ENCODE measurements around the gene METRNL.
"Not testable (repeated sequence)": the region's sequence is repeated elsewhere in the genome, so short reads cannot be mapped to it uniquely, and the experiment has no call there.

The METRNL gene

DNA sequence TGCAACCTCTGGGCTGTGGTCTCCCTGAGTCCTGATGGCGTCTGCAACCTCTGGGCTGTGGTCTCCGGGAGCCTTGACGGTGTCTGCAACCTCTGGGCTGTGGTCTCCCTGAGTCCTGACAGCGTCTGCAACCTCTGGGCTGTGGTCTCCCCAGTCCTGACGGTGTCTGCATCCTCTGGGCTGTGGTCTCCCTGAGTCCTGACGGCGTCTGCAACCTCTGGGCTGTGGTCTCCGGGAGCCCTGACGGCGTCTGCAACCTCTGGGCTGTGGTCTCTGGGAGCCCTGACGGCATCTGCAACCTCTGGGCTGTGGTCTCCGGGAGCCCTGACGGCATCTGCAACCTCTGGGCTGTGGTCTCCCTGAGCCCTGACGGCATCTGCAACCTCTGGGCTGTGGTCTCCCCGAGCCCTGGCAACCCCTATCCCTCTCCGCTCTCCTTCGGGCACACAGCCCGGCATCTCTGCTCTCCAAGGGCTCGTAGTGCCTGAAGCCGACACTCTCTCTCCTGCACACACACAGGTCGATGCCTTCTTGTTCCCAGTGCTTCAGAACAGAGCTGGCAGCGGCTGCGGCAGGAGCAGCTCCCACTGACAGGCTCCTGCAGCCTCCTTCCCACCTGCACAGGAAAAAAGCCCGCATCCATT lies 45.6 kb downstream of the METRNL start:
- DNase-seq (ENCODE audit: low read depth): no peak

DNA sequence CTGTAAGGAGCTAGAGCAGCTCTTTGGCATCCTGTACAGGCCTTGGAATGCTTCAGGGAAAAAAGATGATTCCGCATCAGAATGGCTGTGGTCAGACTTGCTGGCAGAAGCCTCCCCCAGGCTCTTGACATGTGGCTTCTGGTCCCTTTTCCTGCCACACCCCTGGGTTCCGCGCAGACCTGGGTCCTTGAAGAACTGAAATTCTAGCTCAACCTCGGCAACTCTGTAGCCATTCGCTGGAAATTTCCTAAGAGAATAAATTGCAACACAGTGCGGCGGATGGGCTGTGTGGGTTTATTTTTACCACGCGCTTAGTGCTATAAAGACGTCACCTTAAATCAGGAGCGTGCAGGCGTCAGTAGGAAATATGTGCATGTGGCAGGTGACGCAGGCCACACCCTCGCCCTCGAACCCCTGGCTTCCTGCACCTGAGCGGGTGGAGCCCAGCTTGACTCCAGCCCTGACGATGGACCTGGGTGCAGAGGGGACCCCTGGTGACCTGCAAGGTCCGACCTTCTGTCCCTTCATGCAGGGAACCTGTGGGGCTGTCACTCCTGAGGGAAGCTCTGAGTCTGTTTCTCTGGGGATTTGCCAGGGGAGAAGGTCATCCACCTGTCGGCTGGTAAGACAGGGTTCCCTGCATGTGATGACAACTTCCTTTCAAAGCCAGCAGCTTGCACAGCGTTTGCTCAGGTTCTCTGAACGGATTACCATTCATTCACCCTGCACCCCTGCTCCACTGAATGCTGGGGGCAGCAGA lies 46.3 kb downstream of the METRNL start:
- DNase-seq (ENCODE audit: low read depth): no peak

DNA sequence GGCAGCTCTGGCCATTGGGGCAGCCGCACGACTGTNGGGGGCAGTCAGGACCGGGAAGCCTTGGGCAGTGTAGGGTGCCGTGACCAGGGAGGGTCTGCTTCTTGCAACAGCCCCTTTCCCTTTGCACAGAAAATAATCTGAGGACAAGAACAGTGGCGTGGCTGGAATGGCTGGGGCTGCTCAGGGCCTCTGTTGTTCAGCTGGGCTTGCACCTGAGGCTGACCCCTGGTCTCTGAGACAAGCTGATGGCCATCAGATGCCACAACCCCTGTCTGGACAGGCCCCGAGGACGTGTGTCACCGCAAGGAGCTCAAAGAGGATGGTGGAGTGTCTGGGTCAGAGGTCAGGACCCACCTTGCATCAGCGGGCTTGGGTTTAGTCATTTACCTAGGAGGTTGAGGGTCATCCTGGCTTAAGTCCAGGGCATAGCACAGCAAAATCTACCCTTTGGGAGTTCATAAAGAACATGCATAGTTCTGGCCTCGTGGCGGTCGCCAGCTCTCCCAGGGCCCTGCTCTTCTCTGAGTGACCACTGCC lies 46.9 kb downstream of the METRNL start:
- no peak for DNase-seq (ENCODE audit: low read depth)

DNA sequence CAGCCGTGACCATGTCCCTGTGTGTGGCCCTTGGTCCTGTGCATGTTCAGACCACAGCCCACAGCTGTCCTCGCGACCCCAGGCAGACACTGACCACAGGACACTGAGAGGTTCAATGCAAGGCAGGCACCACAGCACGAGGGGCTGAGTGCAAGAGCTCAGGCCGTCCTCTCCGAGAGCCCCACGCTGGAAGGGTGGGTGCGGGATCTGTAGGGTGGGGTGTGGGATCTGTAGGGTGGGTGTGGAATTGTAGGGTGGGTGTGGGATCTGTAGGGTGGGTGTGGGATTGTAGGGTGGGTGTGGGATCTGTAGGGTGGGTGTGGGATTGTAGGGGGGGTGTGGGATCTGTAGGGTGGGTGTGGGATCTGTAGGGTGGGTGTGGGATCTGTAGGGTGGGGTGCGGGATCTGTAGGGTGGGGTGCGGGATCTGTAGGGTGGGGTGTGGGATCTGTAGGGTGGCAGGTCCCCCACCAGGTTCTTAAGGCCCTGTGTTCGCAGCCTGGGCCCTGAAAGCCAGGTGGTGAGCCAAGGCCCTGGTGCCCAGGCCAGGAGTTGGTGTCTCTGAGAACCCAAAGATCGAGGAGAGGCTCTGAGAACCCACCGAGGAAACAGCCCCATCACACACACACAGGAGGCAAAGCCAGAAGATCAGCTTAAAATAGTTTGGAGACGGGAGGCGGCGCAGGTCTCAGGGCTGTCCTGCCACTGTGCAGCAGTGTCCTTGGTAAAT lies 48.2 kb downstream of the METRNL start:
- no peak for DNase-seq (ENCODE audit: low read depth)

DNA sequence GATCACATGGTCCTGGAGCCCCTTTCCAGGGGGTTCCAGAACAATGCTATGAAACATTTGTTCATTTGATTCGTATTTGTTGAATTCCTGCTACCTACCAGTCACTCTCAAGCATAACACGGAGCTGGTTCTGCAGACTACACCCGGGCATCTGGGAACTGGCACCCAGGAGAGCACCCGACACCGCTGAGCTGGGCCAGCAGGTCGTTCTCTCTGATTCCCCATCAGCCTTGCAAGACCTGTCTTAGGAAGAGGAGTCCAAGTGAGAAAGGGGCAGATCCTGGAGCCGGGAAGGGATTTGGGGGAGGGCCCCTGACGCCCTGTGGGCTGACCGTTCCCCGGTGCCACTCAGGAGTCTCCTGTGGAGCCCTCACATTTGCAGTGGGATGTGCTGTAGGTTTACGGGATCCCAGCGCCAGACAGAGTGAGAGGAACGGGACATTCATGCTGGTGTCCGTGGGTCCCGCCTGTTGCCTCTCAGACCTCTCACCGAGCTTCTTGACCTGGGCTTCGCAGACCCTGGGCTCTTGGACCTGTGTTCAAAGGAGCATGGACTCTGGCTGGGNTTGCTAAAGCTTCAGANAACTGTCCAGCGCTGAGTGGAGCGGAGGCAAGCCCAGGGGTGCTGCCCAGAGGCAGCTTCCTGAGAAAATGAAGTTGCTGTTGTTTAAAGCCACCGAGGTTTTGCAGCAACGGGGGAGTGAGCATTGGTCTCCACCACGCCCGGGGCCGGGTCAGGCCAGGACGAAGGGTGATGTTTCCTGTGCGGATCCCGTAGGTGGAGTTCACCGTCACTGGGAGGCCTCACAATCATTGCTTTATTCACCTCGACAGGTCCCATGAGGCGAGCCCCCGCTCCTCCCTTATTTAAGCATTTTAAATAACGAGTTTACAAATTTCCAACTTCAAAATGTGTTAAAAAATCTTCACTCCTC lies 49.2 kb downstream of the METRNL start:
- no peak for DNase-seq (ENCODE audit: low read depth)

DNA sequence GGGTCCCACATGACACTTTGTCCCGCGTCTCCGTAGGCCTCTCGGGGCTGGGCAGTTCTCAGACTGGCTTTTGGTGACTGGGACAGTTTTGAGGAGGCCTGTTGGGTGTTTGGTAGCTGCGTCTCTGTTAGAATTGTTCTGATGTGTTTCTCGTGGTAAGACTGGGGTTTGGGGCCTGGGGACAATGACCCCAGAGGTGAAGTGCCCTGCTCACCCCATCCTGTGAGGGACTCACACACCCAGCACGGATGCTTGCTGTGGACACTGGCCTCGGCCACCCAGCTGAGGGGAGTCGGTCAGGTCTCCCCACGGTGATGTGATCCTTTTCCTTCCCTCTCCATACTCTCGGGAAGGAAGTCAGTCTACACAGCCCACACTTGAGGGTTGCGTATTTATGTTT lies 50.3 kb downstream of the METRNL start:
- DNase-seq (ENCODE audit: low read depth): no peak

DNA sequence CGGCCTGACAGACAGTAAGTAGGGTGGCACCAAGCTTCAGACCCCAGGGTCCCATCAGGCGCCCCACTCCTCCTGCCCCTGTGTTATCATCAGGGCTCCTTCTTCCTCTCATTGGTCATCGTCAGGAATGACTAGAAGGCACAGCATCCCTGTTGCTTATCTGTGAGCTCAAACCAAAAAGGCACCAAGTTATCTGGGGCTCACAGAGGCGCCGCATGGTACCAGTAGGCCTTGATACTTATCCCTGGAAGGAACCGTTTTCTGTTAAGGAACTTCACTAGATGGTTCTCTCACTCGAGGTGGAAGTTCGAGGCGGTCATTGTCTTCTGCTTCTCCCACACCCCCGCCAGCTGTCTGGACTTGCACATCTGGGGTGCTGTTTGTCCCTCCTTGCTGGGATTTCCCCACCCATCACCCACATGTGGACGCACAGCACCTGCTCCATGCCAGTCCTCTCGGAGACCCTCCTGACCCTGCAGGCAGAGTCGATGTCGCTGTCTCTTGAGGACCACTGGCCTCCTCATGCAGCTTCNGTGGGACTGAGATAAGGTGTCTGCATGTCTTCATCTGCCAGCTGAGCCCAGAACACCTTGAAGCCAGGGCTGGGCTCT lies 52.1 kb downstream of the METRNL start:
- DNase-seq (ENCODE audit: low read depth): no peak

DNA sequence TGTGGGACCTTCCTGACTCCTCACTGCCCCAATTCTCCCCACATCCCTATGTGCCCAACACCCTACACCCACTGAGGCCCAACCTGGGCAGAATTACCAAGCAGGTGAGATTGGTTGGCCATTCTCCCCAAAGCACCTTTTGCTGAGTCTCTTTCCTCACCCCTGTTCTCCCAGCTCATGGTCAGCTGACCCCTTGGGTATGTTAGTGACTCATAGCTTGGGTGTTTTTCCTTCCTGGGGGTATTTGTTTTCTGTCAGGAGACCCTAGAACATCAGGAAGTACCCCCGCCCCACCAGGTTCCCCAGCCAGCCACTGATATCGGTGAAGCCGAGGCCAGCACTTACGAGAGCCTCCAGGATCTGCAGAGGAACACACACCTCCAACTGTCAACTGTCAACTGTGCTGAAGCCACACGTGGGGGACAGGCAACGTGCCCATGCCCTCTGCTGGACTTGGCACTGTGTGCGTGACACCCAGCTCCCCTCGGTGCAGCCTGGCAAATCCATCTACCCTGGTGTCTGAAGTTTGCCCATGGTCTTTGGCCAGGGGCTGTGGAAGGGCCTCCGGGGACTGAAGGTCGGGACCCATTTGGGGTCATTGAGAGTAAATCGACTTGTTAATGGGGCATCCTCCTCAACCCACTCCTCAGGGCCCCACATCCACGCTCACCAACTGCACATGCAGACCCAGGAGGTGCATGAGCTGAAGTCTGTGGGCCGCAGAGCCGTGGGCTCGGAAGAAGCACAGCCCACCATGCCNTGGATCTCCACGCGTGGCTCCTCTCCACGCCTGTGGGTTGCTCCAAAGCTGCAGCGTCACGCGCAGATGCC lies 53.1 kb downstream of the METRNL start:
- DNase-seq (ENCODE audit: low read depth): no peak

DNA sequence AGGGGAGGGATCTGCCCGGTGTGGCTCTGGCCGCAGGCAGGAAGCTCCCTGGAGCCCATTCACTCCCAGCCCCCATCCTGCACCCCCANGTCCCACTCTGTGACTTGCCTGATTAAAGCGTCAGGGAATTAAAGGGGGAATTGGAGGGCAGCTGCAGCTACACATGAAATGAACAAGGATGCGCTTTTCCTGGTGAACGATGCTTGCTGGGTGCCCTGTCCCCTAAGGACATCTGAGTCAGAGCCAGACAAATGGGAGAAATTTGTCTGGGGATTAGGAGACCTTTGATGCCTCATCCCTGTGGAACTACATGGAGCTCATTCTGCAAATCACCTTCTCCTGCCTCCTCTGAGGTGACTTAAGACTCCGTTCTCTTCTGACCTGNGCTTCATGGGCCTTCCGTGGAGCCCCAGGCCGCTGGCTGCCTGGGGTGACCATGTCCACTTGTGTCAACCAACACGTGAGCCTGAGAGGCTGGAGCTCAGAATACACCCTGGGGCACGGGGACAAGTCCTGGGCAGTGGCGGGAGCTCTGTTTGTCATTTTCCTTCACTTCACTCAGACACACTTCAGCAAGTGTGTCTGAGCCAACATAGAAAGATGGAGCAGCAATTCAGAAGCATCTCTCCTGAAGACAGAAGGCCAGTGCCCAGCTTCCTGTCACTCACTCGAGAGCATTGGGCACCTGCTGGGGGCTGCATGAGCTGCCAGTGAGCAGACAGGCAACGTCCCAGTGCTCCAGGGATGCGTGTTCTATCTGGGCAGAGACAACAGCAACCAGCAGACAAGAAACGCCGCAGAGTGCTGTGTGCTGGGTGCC lies 54.1 kb downstream of the METRNL start:
- no peak for DNase-seq (ENCODE audit: low read depth)

DNA sequence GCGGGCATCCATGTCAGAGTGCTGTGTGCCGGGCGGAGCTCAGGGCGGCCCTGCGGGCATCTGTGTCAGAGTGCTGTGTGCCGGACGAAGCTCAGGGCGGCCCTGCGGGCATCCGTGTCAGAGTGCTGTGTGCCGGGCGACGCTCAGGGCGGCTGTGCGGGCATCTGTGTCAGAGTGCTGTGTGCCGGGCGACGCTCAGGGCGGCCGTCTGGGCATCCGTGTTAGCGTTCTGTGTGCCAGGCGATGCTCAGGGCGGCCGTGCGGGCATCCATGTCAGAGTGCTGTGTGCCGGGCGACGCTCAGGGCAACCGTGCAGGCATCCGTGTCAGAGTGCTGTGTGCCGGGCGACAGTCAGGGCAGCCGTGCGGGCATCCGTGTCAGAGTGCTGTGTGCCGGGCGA lies 55.0 kb downstream of the METRNL start:
- not testable (repeated sequence) for DNase-seq (ENCODE audit: low read depth)

DNA sequence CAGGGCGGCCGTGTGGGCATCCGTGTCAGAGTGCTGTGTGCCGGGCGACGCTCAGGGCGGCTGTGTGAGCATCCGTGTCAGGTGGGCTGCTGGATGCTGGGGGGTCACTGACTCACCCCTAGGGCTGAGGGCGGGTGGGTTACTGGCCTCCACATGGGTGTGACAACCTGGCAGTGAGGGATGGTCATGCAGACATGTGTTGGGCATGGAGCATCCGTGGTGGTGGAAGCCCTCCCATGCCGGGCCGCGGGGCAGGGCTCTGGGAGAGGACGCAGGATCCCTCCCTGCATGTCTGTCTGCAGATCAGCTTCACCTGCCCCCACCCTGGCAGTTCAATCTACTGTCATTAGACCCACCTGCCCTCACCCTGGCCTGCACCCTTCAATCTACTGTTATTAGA lies 56.3 kb downstream of the METRNL start:
- DNase-seq (ENCODE audit: low read depth): no peak

DNA sequence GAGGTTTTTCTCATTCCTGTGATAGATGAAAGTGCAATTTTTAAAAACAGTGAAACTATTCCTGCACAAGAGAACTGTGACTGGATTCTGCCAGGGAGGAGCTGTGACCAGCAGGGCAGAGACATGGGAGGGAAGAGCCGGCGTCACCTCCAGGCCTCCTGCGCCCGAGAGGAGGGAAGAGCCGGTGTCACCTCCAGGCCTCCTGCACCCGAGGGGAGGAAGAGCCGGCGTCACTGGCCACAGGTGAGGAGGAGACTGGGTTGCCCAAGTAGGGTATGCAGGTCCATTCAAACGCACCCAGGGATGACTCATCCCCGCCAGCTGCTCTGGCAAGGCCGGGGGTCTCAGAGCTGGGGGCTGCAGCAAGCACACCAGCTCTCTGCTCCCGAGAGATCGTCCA lies 56.7 kb downstream of the METRNL start:
- DNase-seq (ENCODE audit: low read depth): no peak

DNA sequence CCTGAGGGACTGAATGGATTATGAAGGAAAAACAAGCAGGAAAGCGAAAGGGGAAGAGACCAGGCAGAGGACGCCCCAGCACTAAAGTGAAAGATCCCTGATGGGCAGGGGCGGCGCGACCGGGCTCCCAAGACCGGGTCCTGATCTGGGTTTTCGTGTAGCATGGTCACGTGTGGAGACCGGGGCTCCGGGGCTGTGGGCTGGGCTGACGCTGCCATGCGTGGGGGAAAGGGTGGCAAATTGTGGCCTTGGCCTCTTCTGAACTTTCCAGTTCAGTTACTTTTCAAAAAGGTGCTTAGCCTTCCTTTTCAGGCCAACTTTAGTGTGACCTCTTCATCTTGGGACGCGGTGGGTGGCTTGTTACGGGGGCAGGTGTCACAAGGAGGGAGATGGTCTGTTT lies 57.5 kb downstream of the METRNL start:
- DNase-seq (ENCODE audit: low read depth): no peak

DNA sequence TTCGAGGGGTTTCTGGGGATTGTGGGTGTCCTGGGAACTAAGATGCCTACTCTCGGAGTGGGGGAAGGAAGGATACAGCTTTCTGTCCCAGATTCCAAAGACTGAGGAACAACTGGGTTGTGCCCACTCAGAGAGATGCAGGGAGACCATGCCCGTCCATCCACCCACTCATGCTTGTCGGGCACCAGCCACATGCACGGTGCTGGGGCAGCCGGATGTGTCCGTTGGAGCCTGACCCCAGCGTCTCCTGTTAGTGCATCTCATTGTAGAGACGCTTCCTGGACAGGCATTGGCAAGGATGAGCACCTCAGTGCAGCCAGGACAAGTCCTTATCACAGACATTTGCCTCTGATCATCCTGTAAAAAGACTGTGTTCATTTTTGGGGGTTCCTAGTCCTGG lies 58.1 kb downstream of the METRNL start:
- DNase-seq (ENCODE audit: low read depth): no peak

DNA sequence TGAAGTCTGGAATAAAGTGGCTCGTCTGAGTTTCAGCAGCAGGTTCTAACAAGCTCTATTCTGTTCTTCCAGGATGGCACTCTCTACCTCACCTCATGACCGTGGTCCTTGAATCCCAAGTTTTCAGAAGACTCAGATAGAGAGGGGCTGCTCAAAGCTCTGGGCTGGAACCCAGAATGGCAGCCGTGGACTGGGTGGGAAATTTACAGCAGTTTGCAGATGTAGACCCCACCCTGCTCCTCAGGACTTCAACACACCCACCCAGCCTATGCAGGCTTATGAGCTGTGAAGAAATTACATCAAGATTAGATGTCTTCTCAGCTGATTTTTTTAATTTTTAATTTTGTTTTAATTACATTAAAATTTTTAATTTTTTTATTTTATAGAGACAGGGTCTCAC lies 59.4 kb downstream of the METRNL start:
- DNase-seq (ENCODE audit: low read depth): no peak

DNA sequence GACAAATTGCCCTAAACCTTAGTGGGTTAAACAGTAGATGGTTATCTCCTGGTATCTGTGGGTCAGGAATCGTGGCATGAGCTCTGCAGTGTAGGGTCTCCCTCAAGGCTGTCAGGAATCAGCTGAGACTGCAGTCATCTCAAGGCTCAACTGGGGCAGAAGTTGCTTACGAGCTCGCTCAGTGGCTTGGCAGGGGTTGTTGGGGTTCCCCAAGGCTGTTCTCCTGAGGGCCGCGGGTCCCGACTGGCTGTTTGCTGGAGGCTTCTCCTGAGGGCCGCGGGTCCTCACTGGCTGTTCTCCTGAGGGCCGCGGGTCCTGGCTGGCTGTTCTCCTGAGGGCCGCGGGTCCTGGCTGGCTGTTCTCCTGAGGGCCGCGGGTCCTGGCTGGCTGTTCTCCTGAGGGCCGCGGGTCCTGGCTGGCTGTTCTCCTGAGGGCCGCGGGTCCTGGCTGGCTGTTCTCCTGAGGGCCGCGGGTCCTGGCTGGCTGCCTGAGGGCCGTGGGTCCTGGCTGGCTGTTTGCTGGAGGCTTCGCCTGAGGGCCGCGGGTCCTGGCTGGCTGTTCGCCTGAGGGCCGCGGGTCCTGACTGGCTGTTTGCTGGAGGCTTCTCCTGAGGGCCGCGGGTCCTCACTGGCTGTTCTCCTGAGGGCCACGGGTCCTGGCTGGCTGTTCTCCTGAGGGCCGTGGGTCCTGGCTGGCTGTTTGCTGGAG lies 60.3 kb downstream of the METRNL start:
- not testable (repeated sequence) for DNase-seq (ENCODE audit: low read depth)

DNA sequence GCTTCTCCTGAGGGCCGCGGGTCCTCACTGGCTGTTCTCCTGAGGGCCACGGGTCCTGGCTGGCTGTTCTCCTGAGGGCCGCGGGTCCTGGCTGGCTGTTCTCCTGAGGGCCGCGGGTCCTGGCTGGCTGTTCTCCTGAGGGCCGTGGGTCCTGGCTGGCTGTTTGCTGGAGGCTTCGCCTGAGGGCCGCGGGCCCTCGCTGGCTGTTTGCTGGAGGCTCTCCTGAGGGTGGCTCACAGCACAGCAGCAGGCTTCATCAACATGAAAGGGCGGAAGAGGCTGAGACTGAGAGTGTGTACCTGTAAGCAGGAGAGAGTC lies 60.8 kb downstream of the METRNL start:
- DNase-seq (ENCODE audit: low read depth): not testable (repeated sequence)

DNA sequence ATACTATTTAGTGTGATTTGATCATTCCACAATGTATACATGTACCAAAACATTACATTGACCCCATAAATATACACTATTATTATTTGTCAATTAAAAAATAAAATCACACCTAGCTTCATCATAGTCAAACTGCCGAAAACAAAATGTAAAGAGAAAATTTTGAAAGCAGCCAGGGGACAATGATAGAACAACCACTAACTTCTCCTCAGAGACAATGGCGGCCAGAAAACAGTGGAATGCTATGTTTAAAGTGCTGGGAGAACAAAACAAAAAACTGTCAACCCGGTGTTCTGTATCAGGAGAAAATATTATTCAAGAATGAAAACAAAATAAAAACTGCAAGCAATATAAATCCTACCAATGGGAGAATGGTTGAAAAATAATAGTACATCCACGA lies 63.2 kb downstream of the METRNL start:
- no peak for DNase-seq (ENCODE audit: low read depth)

DNA sequence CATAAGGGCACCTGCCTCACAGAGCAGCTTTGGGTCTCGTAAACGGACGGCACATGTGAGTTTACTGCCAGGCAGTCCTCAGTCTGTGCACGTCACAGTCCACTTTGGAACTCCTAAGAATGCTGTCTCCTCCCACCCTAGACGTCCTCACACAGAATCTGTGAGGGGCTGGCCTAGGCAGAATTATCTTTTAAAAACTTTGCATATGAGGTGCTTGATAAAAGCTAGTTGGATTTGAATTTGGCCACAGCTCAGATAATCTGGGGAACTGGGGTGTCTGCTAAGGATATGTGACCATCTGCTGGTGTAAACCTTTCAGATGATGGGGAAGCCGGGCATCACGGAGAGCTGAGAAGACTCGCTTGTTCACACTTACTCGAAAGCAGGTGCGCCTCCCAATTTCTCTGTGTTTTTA lies 64.4 kb downstream of the METRNL start:
- no peak for DNase-seq (ENCODE audit: low read depth)

All from non-pigmented ciliary epithelial cell (primary cell).